GM23338 (cell line): ENCODE data around the gene ELOVL2. TPM values are rescaled to one million over a fixed set of nuclear protein-coding genes. Genes with fewer than 3 reads are reported as not detected.

Source experiments
- ATAC-seq: fragments of 200-7000 bp; cut with Tn5 transposase; 3 replicates; pipeline ENCODE4 v1.9.1; 2020
- DNase-seq: peaks from one replicate; pipeline ENCODE4 v3.0.0-alpha.2; 2015; ENCODE audit warnings: low spot score
- H2AFZ ChIP-seq: fragments of 200-600 bp; sonication (generic); 2 replicates; pipeline ENCODE4 v1.8.0; 2016; ENCODE audit warnings: antibody characterized with exemption, mild to moderate bottlenecking, moderate library complexity
- H3F3A ChIP-seq: fragments of 200-600 bp; sonication (generic); replicated peaks from 2 replicates; pipeline ENCODE4 v1.8.0; 2017; ENCODE audit warnings: antibody characterized with exemption, mixed run types, low read depth
- H3K27ac ChIP-seq: fragments of 200-600 bp; sonication (generic); 2 replicates; pipeline ENCODE4 v1.6.1; 2016; ENCODE audit warnings: low read depth
- H3K27me3 ChIP-seq: fragments of 200-600 bp; sonication (generic); 2 replicates; pipeline ENCODE4 v1.8.0; 2016; ENCODE audit warnings: mild to moderate bottlenecking, mixed run types, moderate library complexity; ENCODE audit not compliant: insufficient read depth
- H3K36me3 ChIP-seq: fragments of 200-600 bp; sonication (generic); 2 replicates; pipeline ENCODE4 v1.8.0; 2016; ENCODE audit warnings: mild to moderate bottlenecking; ENCODE audit not compliant: insufficient read depth
- H3K4me1 ChIP-seq: fragments of 200-600 bp; sonication (generic); 2 replicates; pipeline ENCODE4 v1.8.0; 2016; ENCODE audit warnings: mild to moderate bottlenecking, moderate library complexity; ENCODE audit not compliant: insufficient read depth
- H3K4me2 ChIP-seq: fragments of 200-600 bp; sonication (generic); 2 replicates; pipeline ENCODE4 v1.7.1; 2017; ENCODE audit warnings: mixed run types
- H3K4me3 ChIP-seq: fragments of 200-600 bp; sonication (generic); 2 replicates; pipeline ENCODE4 v1.6.1; 2016; ENCODE audit warnings: mixed run types
- H3K79me2 ChIP-seq: fragments of 200-600 bp; sonication (generic); replicated peaks from 2 replicates; pipeline ENCODE4 v1.8.0; 2017; ENCODE audit warnings: mild to moderate bottlenecking; ENCODE audit not compliant: insufficient read depth
- H3K9me2 ChIP-seq: fragments of 200-600 bp; sonication (generic); 2 replicates; pipeline ENCODE4 v1.8.0; 2017; ENCODE audit not compliant: insufficient read depth
- H4K20me1 ChIP-seq: fragments of 200-600 bp; sonication (generic); replicated peaks from 2 replicates; pipeline ENCODE4 v1.8.0; 2017; ENCODE audit warnings: mild to moderate bottlenecking; ENCODE audit not compliant: insufficient read depth
- H3K27ac Mint-ChIP-seq: 2 replicates; pipeline ENCODE4 v1.8.0; 2020; ENCODE audit warnings: inconsistent platforms, mild to moderate bottlenecking, moderate library complexity, mixed read lengths
- H3K27me3 Mint-ChIP-seq: 3 replicates; pipeline ENCODE4 v1.8.0; 2022; ENCODE audit warnings: low read depth, mild to moderate bottlenecking, moderate library complexity, mixed read lengths, inconsistent platforms; ENCODE audit not compliant: insufficient read depth, poor library complexity
- H3K36me3 Mint-ChIP-seq: 3 replicates; pipeline ENCODE4 v1.8.0; 2021; ENCODE audit warnings: low read depth, mild to moderate bottlenecking, inconsistent platforms, moderate library complexity, mixed read lengths
- H3K4me1 Mint-ChIP-seq: 3 replicates; pipeline ENCODE4 v1.8.0; 2020; ENCODE audit warnings: mild to moderate bottlenecking, inconsistent platforms, mixed read lengths
- H3K4me3 Mint-ChIP-seq: 3 replicates; pipeline ENCODE4 v1.8.0; 2021; ENCODE audit warnings: moderate library complexity, mild to moderate bottlenecking, inconsistent platforms, mixed read lengths
- H3K9me3 Mint-ChIP-seq: 3 replicates; pipeline ENCODE4 v1.8.0; 2020; ENCODE audit warnings: moderate library complexity, mild to moderate bottlenecking, inconsistent platforms, mixed read lengths
- EZH2 ChIP-seq: fragments of 200-600 bp; sonication (generic); IDR thresholded peaks from one replicate; pipeline ENCODE4 v1.8.0; 2017; ENCODE audit warnings: antibody characterized with exemption, mild to moderate bottlenecking, low read depth; ENCODE audit not compliant: unreplicated experiment
- EZH2phosphoT487 ChIP-seq: fragments of 200-600 bp; sonication (generic); IDR thresholded peaks from one replicate; pipeline ENCODE4 v1.8.1; 2018; ENCODE audit warnings: antibody characterized with exemption; ENCODE audit not compliant: unreplicated experiment
- NANOG ChIP-seq: IDR thresholded peaks from 2 replicates; pipeline ENCODE4 v1.6.1; 2016; ENCODE audit warnings: antibody characterized with exemption, borderline replicate concordance
- POLR2AphosphoS5 ChIP-seq: IDR thresholded peaks from 2 replicates; pipeline ENCODE4 v1.6.1; 2016; ENCODE audit warnings: antibody characterized with exemption, low read depth
- STAT1 ChIP-seq: IDR thresholded peaks from one replicate; pipeline ENCODE4 v1.6.1; 2016; ENCODE audit warnings: antibody characterized with exemption; ENCODE audit not compliant: unreplicated experiment
- ZNF114 ChIP-seq: fragments of 250-450 bp; sonication (Bioruptor Pico); IDR thresholded peaks from 2 replicates; pipeline ENCODE4 v1.5.0; 2020; ENCODE audit warnings: mild to moderate bottlenecking, moderate library complexity
- polyA plus RNA-seq: library from polyadenylated mRNA; unstranded; fragments of >200 nt; fragmentation: Nextera tagmentation; extraction: Ambion mirVana; gene quantifications from 2 replicates; pipeline ENCODE4 v1.2.1, GENCODE V29; 2016
- total RNA-seq: library from RNA; depleted of rRNA; stranded (reverse); fragments of >200 nt; shearing (Covaris generic); gene quantifications from 2 replicates; pipeline ENCODE4 v1.2.3, GENCODE V29; 2014
- TF ChIP-seq, protein P1 (sequence below): fragments of 250-450 bp; sonication (Bioruptor Pico); IDR thresholded peaks from 2 replicates; pipeline ENCODE4 v1.5.0; 2020; ENCODE audit warnings: mild to moderate bottlenecking, moderate library complexity
- TF ChIP-seq, protein P2 (sequence below): IDR thresholded peaks from one replicate; pipeline ENCODE4 v1.6.1; 2018; ENCODE audit warnings: antibody characterized with exemption; ENCODE audit not compliant: unreplicated experiment
- TF ChIP-seq, protein P3 (sequence below): IDR thresholded peaks from 2 replicates; pipeline ENCODE4 v1.6.1; 2016; ENCODE audit warnings: antibody characterized with exemption

The ELOVL2 gene
- total and polyA plus RNA-seq, 2 experiments from 2014 or later = 1.2 to 1.6 TPM

DNA sequence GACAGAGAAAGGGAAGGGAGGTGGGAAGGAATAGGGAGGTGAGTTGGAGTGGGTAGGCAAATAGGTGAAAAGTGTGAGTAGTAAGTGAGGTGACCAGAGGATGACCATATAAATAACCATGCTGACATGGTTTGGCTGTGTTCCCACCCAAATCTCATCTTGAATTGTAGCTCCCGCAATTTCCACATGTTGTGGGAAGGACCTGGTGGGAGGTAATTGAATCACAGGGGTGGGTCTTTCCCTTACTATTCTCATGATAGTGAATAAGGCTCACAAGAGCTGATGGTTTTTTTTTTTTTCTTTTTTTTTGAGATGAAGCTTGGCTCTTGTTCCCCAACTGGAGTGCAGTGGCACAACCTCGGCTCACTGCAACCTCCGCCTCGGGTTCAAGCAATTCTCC is 28.0 kb upstream of the ELOVL2 start (continued):
- TF ChIP-seq, protein P1, sequence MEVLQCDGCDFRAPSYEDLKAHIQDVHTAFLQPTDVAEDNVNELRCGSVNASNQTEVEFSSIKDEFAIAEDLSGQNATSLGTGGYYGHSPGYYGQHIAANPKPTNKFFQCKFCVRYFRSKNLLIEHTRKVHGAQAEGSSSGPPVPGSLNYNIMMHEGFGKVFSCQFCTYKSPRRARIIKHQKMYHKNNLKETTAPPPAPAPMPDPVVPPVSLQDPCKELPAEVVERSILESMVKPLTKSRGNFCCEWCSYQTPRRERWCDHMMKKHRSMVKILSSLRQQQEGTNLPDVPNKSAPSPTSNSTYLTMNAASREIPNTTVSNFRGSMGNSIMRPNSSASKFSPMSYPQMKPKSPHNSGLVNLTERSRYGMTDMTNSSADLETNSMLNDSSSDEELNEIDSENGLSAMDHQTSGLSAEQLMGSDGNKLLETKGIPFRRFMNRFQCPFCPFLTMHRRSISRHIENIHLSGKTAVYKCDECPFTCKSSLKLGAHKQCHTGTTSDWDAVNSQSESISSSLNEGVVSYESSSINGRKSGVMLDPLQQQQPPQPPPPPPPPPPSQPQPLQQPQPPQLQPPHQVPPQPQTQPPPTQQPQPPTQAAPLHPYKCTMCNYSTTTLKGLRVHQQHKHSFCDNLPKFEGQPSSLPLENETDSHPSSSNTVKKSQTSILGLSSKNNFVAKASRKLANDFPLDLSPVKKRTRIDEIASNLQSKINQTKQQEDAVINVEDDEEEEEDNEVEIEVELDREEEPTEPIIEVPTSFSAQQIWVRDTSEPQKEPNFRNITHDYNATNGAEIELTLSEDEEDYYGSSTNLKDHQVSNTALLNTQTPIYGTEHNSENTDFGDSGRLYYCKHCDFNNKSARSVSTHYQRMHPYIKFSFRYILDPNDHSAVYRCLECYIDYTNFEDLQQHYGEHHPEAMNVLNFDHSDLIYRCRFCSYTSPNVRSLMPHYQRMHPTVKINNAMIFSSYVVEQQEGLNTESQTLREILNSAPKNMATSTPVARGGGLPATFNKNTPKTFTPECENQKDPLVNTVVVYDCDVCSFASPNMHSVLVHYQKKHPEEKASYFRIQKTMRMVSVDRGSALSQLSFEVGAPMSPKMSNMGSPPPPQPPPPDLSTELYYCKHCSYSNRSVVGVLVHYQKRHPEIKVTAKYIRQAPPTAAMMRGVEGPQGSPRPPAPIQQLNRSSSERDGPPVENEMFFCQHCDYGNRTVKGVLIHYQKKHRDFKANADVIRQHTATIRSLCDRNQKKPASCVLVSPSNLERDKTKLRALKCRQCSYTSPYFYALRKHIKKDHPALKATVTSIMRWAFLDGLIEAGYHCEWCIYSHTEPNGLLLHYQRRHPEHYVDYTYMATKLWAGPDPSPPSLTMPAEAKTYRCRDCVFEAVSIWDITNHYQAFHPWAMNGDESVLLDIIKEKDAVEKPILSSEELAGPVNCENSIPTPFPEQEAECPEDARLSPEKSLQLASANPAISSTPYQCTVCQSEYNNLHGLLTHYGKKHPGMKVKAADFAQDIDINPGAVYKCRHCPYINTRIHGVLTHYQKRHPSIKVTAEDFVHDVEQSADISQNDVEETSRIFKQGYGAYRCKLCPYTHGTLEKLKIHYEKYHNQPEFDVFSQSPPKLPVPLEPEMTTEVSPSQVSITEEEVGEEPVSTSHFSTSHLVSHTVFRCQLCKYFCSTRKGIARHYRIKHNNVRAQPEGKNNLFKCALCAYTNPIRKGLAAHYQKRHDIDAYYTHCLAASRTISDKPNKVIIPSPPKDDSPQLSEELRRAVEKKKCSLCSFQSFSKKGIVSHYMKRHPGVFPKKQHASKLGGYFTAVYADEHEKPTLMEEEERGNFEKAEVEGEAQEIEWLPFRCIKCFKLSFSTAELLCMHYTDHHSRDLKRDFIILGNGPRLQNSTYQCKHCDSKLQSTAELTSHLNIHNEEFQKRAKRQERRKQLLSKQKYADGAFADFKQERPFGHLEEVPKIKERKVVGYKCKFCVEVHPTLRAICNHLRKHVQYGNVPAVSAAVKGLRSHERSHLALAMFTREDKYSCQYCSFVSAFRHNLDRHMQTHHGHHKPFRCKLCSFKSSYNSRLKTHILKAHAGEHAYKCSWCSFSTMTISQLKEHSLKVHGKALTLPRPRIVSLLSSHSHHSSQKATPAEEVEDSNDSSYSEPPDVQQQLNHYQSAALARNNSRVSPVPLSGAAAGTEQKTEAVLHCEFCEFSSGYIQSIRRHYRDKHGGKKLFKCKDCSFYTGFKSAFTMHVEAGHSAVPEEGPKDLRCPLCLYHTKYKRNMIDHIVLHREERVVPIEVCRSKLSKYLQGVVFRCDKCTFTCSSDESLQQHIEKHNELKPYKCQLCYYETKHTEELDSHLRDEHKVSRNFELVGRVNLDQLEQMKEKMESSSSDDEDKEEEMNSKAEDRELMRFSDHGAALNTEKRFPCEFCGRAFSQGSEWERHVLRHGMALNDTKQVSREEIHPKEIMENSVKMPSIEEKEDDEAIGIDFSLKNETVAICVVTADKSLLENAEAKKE (CRISPR knock-in tag) = no peak
- no peak for TF ChIP-seq POLR2AphosphoS5

DNA sequence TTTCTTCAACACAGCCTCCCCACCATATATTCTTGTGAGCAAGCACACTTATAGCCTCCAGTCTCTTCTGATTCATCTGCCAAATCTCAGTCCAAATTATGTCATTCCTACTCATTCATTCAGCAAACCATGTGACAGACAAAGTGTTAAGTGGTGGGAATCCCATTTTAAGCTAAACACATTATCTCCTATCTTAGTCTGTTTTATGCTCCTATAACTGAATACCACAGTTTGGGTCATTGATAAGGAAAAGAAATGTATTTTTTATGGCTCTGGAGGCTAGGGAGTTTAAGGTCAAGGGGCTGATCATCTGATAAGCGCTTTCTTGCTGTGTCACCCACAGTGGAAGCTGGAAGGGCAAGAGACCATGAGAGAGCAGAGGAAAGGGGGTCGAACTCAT is 25.7 kb upstream of the ELOVL2 start:
- Histone ChIP-seq H3K9me2 (no peaks in the 10 kb centered on the region), H3K4me3 (no peak overlapping the region), H3K27ac (no peak overlapping the region), H3K27me3 (no peaks in the 10 kb centered on the region), H3K79me2 (no peaks in the 10 kb centered on the region), H3K36me3 (no peaks in the 10 kb centered on the region), H2AFZ (no peak overlapping the region), H3K4me1 (no peaks in the 10 kb centered on the region; the same call in 1 of the 2 replicates), H3K4me2 (no peak overlapping the region), H4K20me1 (no peaks in the 10 kb centered on the region), H3F3A (no peaks in the 10 kb centered on the region)
- no peak for ATAC-seq
- Mint-ChIP-seq H3K36me3 (no peaks in the 10 kb centered on the region), H3K27ac (no peak overlapping the region), H3K27me3 (peaks cover 2% of the 10 kb centered on the region), H3K4me1 (peaks cover 6% of the 10 kb centered on the region; the same call in 2 of the 3 replicates), H3K9me3 (no peaks in the 10 kb centered on the region), H3K4me3 (no peak overlapping the region)
- DNase-seq = no peak
- TF ChIP-seq, protein P2, sequence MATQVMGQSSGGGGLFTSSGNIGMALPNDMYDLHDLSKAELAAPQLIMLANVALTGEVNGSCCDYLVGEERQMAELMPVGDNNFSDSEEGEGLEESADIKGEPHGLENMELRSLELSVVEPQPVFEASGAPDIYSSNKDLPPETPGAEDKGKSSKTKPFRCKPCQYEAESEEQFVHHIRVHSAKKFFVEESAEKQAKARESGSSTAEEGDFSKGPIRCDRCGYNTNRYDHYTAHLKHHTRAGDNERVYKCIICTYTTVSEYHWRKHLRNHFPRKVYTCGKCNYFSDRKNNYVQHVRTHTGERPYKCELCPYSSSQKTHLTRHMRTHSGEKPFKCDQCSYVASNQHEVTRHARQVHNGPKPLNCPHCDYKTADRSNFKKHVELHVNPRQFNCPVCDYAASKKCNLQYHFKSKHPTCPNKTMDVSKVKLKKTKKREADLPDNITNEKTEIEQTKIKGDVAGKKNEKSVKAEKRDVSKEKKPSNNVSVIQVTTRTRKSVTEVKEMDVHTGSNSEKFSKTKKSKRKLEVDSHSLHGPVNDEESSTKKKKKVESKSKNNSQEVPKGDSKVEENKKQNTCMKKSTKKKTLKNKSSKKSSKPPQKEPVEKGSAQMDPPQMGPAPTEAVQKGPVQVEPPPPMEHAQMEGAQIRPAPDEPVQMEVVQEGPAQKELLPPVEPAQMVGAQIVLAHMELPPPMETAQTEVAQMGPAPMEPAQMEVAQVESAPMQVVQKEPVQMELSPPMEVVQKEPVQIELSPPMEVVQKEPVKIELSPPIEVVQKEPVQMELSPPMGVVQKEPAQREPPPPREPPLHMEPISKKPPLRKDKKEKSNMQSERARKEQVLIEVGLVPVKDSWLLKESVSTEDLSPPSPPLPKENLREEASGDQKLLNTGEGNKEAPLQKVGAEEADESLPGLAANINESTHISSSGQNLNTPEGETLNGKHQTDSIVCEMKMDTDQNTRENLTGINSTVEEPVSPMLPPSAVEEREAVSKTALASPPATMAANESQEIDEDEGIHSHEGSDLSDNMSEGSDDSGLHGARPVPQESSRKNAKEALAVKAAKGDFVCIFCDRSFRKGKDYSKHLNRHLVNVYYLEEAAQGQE = no peak
- no peak for TF ChIP-seq STAT1
- TF ChIP-seq POLR2AphosphoS5 = no peak
- TF ChIP-seq EZH2 = no peak
- TF ChIP-seq, protein P3, sequence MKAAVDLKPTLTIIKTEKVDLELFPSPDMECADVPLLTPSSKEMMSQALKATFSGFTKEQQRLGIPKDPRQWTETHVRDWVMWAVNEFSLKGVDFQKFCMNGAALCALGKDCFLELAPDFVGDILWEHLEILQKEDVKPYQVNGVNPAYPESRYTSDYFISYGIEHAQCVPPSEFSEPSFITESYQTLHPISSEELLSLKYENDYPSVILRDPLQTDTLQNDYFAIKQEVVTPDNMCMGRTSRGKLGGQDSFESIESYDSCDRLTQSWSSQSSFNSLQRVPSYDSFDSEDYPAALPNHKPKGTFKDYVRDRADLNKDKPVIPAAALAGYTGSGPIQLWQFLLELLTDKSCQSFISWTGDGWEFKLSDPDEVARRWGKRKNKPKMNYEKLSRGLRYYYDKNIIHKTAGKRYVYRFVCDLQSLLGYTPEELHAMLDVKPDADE = no peak
- TF ChIP-seq ZNF114 (CRISPR knock-in tag) = no peak
- TF ChIP-seq NANOG = no peak
- no peak for TF ChIP-seq EZH2phosphoT487
